K562 (cell line): Measurements from ENCODE around the gene ALOX5. TPM values are rescaled to one million over a fixed set of nuclear protein-coding genes. Genes with fewer than 3 reads are reported as not detected.

Experiments used
- FOXK1 ChIP-seq: sonication (generic); formaldehyde crosslinking; IDR thresholded peaks from 2 replicates; pipeline ENCODE4 v1.8.0; 2022; ENCODE audit warnings: missing genetic modification reagents, mild to moderate bottlenecking, borderline replicate concordance
- JUND ChIP-seq, 2 experiments: IDR thresholded peaks; 2 replicates in 1 of 2; 3 replicates in 1 of 2; pipeline ENCODE4 v1.6.1; 2011; ENCODE audit warnings: borderline replicate concordance in 2 of 2, low read depth in 2 of 2, low read length in 2 of 2, improper control_type of control experiment in 1 of 2, missing biosample characterization in 1 of 2, missing genetic modification characterization in 1 of 2, missing genetic modification reagents in 1 of 2
- MTA3 ChIP-seq: fragments of 450-650 bp; formaldehyde crosslinking; IDR thresholded peaks from 2 replicates; pipeline ENCODE4 v1.6.1; 2017; ENCODE audit warnings: mild to moderate bottlenecking, borderline replicate concordance
- NFIC ChIP-seq: fragments of 450-650 bp; IDR thresholded peaks from 2 replicates; pipeline ENCODE4 v1.6.1; 2017; ENCODE audit warnings: mild to moderate bottlenecking, inconsistent platforms
- NFIX ChIP-seq: fragments of 250-450 bp; sonication (Bioruptor Pico); IDR thresholded peaks from 2 replicates; pipeline ENCODE4 v1.4.0; 2020; ENCODE audit warnings: low read depth, mild to moderate bottlenecking, moderate library complexity
- PHB ChIP-seq: fragments of 250-450 bp; sonication (Bioruptor Pico); IDR thresholded peaks from 2 replicates; pipeline ENCODE4 v1.5.0; 2021
- RFX7 ChIP-seq: fragments of 250-450 bp; sonication (Bioruptor Pico); IDR thresholded peaks from 2 replicates; pipeline ENCODE4 v1.5.1; 2021; ENCODE audit warnings: mild to moderate bottlenecking
- SIRT6 ChIP-seq: IDR thresholded peaks from one replicate; pipeline ENCODE4 v1.6.1; 2012; ENCODE audit warnings: low read depth, mild to moderate bottlenecking, control low read depth, inconsistent platforms, low read length, moderate library complexity
- STAT5B ChIP-seq: fragments of 250-450 bp; sonication (Bioruptor Pico); IDR thresholded peaks from 2 replicates; pipeline ENCODE4 v1.8.0; 2021; ENCODE audit warnings: mild to moderate bottlenecking, inconsistent platforms
- ZBTB49 ChIP-seq: sonication (generic); formaldehyde crosslinking; IDR thresholded peaks from 2 replicates; pipeline ENCODE4 v1.8.0; 2022; ENCODE audit warnings: missing genetic modification reagents, mild to moderate bottlenecking, borderline replicate concordance
- ZNF121 ChIP-seq: sonication (generic); formaldehyde crosslinking; conservative IDR thresholded peaks from 2 replicates; pipeline ENCODE4 v1.8.0; 2022; ENCODE audit warnings: missing genetic modification reagents
- ZNF324 ChIP-seq: fragments of 250-450 bp; sonication (Bioruptor Pico); IDR thresholded peaks from 2 replicates; pipeline ENCODE4 v1.4.0; 2020; ENCODE audit warnings: mild to moderate bottlenecking
- polyA plus RNA-seq, 8 experiments: library from polyadenylated mRNA; depleted of rRNA in 4 of 8; stranded (reverse) in 5 of 8; unstranded in 3 of 8; fragments of >200 nt; fragmentation: Nextera tagmentation in 2 of 8; fragmentation: Illumina TruSeq in 1 of 8; extraction: Ambion mirVana in 2 of 8; extraction: Trizol in 1 of 8; gene quantifications; 2 replicates each; pipeline versions ENCODE4 v1.2.1 to v1.2.3, GENCODE V29; 2011 to 2014; ENCODE audit warnings: inconsistent platforms in 1 of 8, missing spikeins in 1 of 8
- total RNA-seq, 7 experiments: library from RNA; depleted of rRNA in 6 of 7; stranded (reverse); fragments of >200 nt in 6 of 7; fragmentation: Illumina TruSeq in 2 of 7; extraction: Trizol in 2 of 7; gene quantifications; 2 replicates each; pipeline versions ENCODE4 v1.2.1 to v1.2.3, GENCODE V29; 2011 to 2021; ENCODE audit warnings: low replicate concordance in 1 of 7

Gene ALOX5
- total and polyA plus RNA-seq, 9 of the 15 experiments (the other 6 are each of a cell fraction or from before 2014, with no cell fraction given): 0.10 to 2.4 (median 1.4) TPM

GRCh38 chr10:45421221-45422097 lies 47.4 kb downstream of the ALOX5 start (continued):
- TF ChIP-seq ZBTB49 (CRISPR knock-in tag) (no peak), RFX7 (no peak), JUND (IDR thresholded peaks at IDR 0.05; ENCODE audit: borderline replicate concordance, low read depth, low read length) (peak; percentile 35; the same call in 1 of the 2 replicates), JUND (tag; IDR thresholded peaks at IDR 0.05; ENCODE audit: borderline replicate concordance, low read depth, low read length) (peak; percentile 29; the same call in 1 of the 3 replicates), SIRT6 (no peak), NFIC (peak; percentile 58), STAT5B (CRISPR knock-in tag) (no peak), ZNF121 (CRISPR knock-in tag) (no peak), FOXK1 (CRISPR knock-in tag) (no peak), NFIX (no peak), ZNF324 (CRISPR knock-in tag) (no peak), PHB (no peak), MTA3 (no peak)
